Activated naive CD4-positive, alpha-beta T cell treated with anti-CD3 and anti-CD28 coated beads for 36 hours (primary cell): ENCODE measurements around the gene TUSC2. TPM values are rescaled to one million over a fixed set of nuclear protein-coding genes. Genes with fewer than 3 reads are reported as not detected.

Experiments
- CTCF ChIA-PET: fragments of 350-600 bp; sonication (Branson Sonifier 250); formaldehyde crosslinking; loops from one replicate; lab custom pipeline; 2021; ENCODE audit warnings: antibody characterized with exemption; lab: Charles Lee
- DNase-seq: peaks from one replicate; pipeline ENCODE4 v3.0.0-alpha.2; 2020
- H3K27ac Mint-ChIP-seq: one replicate; pipeline ENCODE4 v1.8.0; 2021; ENCODE audit warnings: mild to moderate bottlenecking, mixed read lengths
- H3K27me3 Mint-ChIP-seq: one replicate; pipeline ENCODE4 v1.8.0; 2021; ENCODE audit warnings: low read depth, mixed read lengths
- H3K36me3 Mint-ChIP-seq: one replicate; pipeline ENCODE4 v1.8.0; 2021; ENCODE audit warnings: low read depth, mixed read lengths
- H3K4me1 Mint-ChIP-seq: one replicate; pipeline ENCODE4 v1.8.0; 2021; ENCODE audit warnings: low read depth, mixed read lengths
- H3K4me3 Mint-ChIP-seq: one replicate; pipeline ENCODE4 v1.8.0; 2021; ENCODE audit warnings: mild to moderate bottlenecking, moderate library complexity, mixed read lengths
- H3K9me3 Mint-ChIP-seq: one replicate; pipeline ENCODE4 v1.8.0; 2021; ENCODE audit warnings: mixed read lengths
- intact Hi-C: fragments of 100-400 bp; cut with micrococcal nuclease; formaldehyde crosslinking; loops from one replicate; pipeline ENCODE4 v1.15.1; 2023
- total RNA-seq, 2 experiments: library from RNA; stranded (reverse); gene quantifications; one replicate each; pipeline ENCODE4 v1.2.3, GENCODE V29; 2021

The TUSC2 gene
- total RNA-seq, 2 experiments from 2014 or later = 14.1 to 14.4 TPM

DNA sequence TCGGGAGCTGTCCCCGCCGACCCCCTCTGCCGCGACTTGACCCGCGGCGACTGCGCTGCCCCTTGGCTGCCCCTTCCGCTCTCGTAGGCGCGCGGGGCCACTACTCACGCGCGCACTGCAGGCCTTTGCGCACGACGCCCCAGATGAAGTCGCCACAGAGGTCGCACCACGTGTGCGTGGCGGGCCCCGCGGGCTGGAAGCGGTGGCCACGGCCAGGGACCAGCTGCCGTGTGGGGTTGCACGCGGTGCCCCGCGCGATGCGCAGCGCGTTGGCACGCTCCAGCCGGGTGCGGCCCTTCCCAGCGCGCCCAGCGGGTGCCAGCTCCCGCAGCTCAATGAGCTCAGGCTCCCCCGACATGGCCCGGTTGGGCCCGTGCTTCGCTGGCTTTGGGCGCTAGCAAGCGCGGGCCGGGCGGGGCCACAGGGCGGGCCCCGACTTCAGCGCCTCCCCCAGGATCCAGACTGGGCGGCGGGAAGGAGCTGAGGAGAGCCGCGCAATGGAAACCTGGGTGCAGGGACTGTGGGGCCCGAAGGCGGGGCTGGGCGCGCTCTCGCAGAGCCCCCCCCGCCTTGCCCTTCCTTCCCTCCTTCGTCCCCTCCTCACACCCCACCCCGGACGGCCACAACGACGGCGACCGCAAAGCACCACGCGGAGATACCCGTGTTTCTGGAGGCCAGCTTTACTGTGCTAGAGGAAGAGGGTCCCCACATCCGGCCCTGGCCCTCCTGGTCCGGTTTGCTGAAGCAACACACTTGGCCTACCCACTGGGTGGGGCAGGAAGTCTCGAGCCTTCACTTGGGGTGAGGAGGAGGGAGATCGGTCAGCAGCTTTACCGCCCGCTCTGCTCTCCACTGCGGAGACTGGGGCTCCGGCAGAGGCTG, 12.7 kb upstream of the TUSC2 start, which contains the start of gene RASSF1:
RASSF1 (minus strand) TSS at position 389 of the 882 bp plus-strand sequence; CDS start at position 358, 31 bp downstream.
- H3K9me3 Mint-ChIP-seq = no peaks in the 10 kb centered on the region
- H3K36me3 Mint-ChIP-seq = peaks cover 27% of the 10 kb centered on the region
- H3K27ac Mint-ChIP-seq = peak within 1 kb of the TSS; percentile 86
- CTCF ChIA-PET = interaction anchor here (0.9 to 1.3 kb wide), 3 partner anchors 9 to 69 kb away, joined by 3 to 6 read pairs (median 3); partner anchors contain the start of genes CYB561D2, HYAL3, NAA80 and NPRL2
- H3K4me1 Mint-ChIP-seq = peaks cover 40% of the 10 kb centered on the region
- no peaks in the 10 kb centered on the region for H3K27me3 Mint-ChIP-seq
- peak; percentile 69 for DNase-seq
- intact Hi-C loops = no loop called here
- peak within 1 kb of the TSS; percentile 94 for H3K4me3 Mint-ChIP-seq

GRCh38 chr3:50340147-50340447, 12.1 kb upstream of the TUSC2 start:
- peaks cover 42% of the 10 kb centered on the region for H3K4me1 Mint-ChIP-seq
- intact Hi-C loops = no loop called here
- no peaks in the 10 kb centered on the region for H3K9me3 Mint-ChIP-seq
- H3K4me3 Mint-ChIP-seq = peak overlapping the region; percentile 94
- CTCF ChIA-PET = interaction anchor here (0.9 to 1.3 kb wide), 3 partner anchors 10 to 68 kb away, joined by 3 to 6 read pairs (median 3); partner anchors contain the start of genes CYB561D2, HYAL3, NAA80 and NPRL2
- DNase-seq = no peak
- peaks cover 33% of the 10 kb centered on the region for H3K36me3 Mint-ChIP-seq
- H3K27me3 Mint-ChIP-seq = no peaks in the 10 kb centered on the region
- peak overlapping the region; percentile 86 for H3K27ac Mint-ChIP-seq

GRCh38 chr3:50339485-50340146, 11.6 kb upstream of the TUSC2 start:
- Mint-ChIP-seq H3K9me3 (no peaks in the 10 kb centered on the region), H3K4me3 (peak overlapping the region; percentile 94), H3K4me1 (peaks cover 43% of the 10 kb centered on the region), H3K36me3 (peaks cover 36% of the 10 kb centered on the region), H3K27me3 (no peaks in the 10 kb centered on the region), H3K27ac (peak overlapping the region; percentile 86)
- CTCF ChIA-PET = interaction anchor here (0.6 to 4.2 kb wide), 4 partner anchors 9 to 277 kb away, joined by 3 to 31 read pairs (median 8); partner anchors contain the start of genes CYB561D2, HYAL2 and NPRL2
- no peak for DNase-seq
- intact Hi-C loops = loop anchor here (2.0 to 5.0 kb wide), 2 partner anchors 103 to 252 kb away; partner anchors contain the start of genes GNAI2 and RBM5

DNA sequence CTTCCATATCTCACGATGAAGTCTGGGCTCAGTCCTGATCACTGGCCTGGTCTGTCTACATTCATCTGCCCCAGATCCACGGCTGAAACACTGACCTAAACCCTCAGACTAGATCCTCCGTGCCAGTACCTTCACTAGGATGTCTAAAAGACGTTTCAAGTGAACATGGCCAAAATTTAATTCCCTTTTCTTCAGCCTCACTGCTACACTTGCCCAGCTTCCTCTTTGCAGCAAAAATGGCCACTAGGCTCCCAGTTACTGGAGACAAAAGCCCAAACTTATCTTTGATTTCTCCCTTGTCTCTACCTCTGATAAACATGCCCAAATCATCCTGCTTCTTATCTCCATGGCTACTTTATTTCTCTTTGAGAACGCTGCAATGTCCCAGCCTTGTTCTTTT, 10.9 kb upstream of the TUSC2 start:
- CTCF ChIA-PET = interaction anchor here (0.6 to 4.2 kb wide), 5 partner anchors 8 to 277 kb away, joined by 3 to 31 read pairs (median 6); partner anchors contain the start of genes CYB561D2, HYAL2 and NPRL2
- no peak for DNase-seq

DNA sequence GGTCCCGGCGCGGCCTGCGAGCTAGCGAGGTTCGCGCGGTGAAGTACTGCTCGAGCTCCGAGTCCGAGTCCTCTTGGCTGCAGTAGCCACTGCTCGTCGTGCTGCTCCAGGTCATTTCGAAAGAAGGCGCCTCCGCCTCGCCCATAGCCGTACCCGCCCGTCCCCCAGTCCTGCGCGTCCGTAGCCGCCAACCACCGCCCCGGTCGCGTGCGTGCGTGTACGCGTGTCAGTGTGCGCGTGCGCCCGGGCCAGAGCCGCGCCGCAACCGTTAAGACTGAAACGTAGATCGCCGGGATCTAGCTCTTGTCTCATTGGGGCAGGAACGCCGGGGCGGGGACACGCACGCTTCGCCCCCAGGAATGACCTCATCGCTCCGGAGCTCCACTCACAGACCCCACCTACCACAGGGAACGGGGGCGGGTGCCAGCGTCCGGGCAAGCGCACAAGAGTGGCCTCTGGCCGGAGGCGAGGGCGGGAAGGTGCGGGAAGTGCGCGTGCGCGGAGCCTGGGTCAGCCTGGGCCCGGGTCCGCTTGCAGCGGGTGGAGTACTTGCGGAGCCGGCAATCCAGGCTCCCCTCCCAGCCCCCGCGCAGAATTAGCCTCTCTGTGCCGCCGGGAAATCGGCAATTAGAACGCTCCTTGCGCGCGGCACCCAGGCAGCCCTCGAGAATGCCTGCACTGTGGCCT, 9.3 kb upstream of the TUSC2 start:
- CTCF ChIA-PET = interaction anchor here (0.9 to 4.2 kb wide), 8 partner anchors 8 to 143 kb away, joined by 3 to 31 read pairs (median 6); partner anchors contain the start of genes CYB561D2, HYAL2, HYAL3 and NAA80
- peaks cover 44% of the 10 kb centered on the region for H3K36me3 Mint-ChIP-seq
- H3K27ac Mint-ChIP-seq = peak overlapping the region; percentile 94
- no peaks in the 10 kb centered on the region for H3K27me3 Mint-ChIP-seq
- intact Hi-C loops = loop anchor here (1.0 to 5.0 kb wide), 7 partner anchors 9 to 275 kb away; partner anchors contain the start of genes CYB561D2, HYAL3, IFRD2 and NAA80
- DNase-seq = peak; percentile 99
- peak overlapping the region; percentile 94 for H3K4me3 Mint-ChIP-seq
- H3K4me1 Mint-ChIP-seq = peaks cover 57% of the 10 kb centered on the region
- no peaks in the 10 kb centered on the region for H3K9me3 Mint-ChIP-seq

More for the DNA sequence above, 10.9 kb upstream of the TUSC2 start:
- H3K36me3 Mint-ChIP-seq = peaks cover 40% of the 10 kb centered on the region
- H3K4me3 Mint-ChIP-seq = peak overlapping the region; percentile 94
- no peaks in the 10 kb centered on the region for H3K27me3 Mint-ChIP-seq
- no peaks in the 10 kb centered on the region for H3K9me3 Mint-ChIP-seq
- intact Hi-C loops = loop anchor here (2.0 to 5.0 kb wide), 2 partner anchors 102 to 252 kb away; partner anchors contain the start of genes GNAI2 and RBM5
- peak overlapping the region; percentile 94 for H3K27ac Mint-ChIP-seq
- H3K4me1 Mint-ChIP-seq = peaks cover 49% of the 10 kb centered on the region

DNA sequence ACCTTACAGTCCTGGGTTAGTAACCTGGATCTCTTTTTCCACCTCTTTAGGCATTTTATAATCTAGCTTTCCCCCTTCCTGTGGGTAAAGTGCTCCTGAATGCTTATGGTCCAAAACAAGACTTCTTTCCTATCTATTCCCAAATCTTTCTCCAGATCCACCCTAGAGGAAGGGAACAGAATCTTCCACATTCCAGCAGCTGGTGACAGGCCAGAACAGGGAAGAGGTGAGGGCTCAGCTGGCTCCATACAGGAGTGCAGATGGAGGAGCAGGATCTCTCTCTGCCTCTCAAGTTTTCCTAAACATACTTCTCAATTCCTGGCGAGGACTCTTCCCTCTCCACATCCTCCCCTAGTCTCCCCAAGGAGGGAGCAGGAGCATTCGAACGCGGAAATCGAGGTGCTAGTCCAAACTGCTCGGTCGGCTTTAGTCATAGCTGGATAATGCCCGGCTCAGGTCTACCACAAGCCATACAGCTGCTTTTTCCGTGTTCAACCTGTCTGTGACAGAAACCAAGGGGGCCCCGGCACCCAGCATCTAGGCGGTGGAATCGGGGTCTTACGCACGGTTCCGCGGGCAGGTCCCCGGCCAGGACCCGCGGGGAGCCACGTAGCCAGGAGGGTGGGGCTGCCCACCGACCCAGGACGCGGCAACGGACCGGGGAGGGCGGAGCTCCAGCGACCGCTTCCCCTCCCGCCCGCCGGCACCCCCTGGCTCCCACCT, 8.6 kb upstream of the TUSC2 start:
- DNase-seq = peak; percentile 64
- Mint-ChIP-seq H3K27me3 (no peaks in the 10 kb centered on the region), H3K4me1 (peaks cover 57% of the 10 kb centered on the region), H3K27ac (peak overlapping the region; percentile 95), H3K9me3 (no peaks in the 10 kb centered on the region), H3K4me3 (peak overlapping the region; percentile 94), H3K36me3 (peaks cover 47% of the 10 kb centered on the region)
- CTCF ChIA-PET = interaction anchor here (0.9 to 4.2 kb wide), 7 partner anchors 8 to 142 kb away, joined by 4 to 31 read pairs (median 6); partner anchors contain the start of genes CYB561D2, HYAL2, HYAL3 and NAA80
- intact Hi-C loops = loop anchor here (1.0 to 5.0 kb wide), 7 partner anchors 8 to 276 kb away; partner anchors contain the start of genes CYB561D2, HYAL3, IFRD2 and NAA80

DNA sequence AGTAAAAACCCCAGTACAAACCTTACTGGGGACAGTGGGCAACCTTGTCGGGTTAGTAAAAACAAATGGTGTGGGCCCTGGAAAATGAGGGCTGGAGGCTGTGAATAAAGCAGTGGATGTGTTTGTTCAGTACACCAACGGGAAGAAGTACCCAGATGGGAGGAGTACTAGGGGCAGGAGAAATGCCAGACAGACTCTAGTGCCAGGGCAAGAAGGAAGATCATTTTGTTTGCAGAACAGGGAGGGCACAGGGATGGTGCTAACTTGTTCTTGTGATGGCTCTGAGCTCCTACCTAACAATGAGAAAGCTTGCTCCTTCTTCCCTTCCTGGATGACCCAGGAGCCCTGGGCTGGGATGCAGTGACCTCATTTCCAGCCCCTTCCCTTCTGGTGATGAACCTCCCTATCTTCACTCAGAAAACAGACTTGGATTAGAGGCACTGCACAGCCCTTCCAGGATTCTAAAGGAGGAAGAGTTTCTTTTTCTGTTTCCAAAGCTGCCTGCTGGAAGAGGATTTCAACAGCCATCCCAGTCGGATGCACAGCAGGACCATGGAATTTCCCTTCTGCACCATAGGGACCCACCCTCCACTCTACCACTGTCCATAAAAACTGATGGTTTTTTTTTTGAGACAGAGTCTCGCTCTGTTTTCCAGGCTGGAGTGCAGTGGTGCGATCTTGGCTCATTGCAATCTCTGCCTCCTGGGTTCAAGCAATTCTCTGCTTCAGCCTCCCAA, 6.5 kb upstream of the TUSC2 start:
- H3K27me3 Mint-ChIP-seq = no peaks in the 10 kb centered on the region
- H3K4me1 Mint-ChIP-seq = peaks cover 44% of the 10 kb centered on the region
- no peaks in the 10 kb centered on the region for H3K9me3 Mint-ChIP-seq
- peak overlapping the region; percentile 32 for H3K4me3 Mint-ChIP-seq
- DNase-seq = no peak
- H3K36me3 Mint-ChIP-seq = peaks cover 50% of the 10 kb centered on the region
- intact Hi-C loops = loop anchor here (5.0 kb wide), 1 partner anchor 247 kb away; the partner anchor contains the start of gene RBM5
- CTCF ChIA-PET = interaction anchor here (0.6 to 2.8 kb wide), 2 partner anchors 11 to 76 kb away, joined by 3 to 16 read pairs; partner anchors contain the start of gene HYAL2
- peak overlapping the region; percentile 87 for H3K27ac Mint-ChIP-seq

DNA sequence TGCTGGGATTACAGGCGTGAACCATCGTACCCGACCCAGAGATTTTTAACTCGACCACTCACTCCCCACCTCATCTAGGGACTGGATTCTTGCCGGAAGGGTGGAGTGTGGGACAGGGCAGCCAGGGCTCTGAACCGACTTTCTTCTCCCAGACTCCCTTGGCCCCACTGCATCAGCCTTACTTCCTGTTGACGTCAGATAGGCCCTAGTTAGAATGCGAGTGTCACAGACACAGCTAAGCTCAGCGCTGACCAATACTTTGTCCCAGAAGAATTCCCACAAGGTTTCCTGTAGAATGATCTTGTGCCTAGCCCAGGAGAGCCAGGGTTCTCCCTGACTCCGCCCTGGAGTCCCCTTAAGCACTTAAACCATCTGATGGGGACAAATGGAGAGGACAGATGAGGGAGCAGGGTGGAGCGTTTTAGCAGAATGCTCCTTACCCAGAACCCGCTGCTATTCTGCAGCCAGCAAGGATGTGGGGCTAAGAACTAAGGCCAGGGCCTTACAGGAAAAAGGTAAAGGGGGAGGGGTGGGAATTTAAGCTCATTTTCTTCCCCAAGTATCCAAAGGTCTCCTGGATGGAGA, 5.8 kb upstream of the TUSC2 start:
- Mint-ChIP-seq H3K27me3 (no peaks in the 10 kb centered on the region), H3K4me3 (peak overlapping the region; percentile 41), H3K27ac (peak overlapping the region; percentile 87), H3K4me1 (peaks cover 38% of the 10 kb centered on the region), H3K9me3 (no peaks in the 10 kb centered on the region), H3K36me3 (peaks cover 48% of the 10 kb centered on the region)
- intact Hi-C loops = no loop called here
- CTCF ChIA-PET = interaction anchor here (0.7 to 2.8 kb wide), 3 partner anchors 10 to 482 kb away, joined by 3 to 16 read pairs (median 3); partner anchors contain the start of gene HYAL2
- no peak for DNase-seq

- H3K4me3 Mint-ChIP-seq = no peak overlapping the region
- no peaks in the 10 kb centered on the region for H3K27me3 Mint-ChIP-seq
- peaks cover 36% of the 10 kb centered on the region for H3K4me1 Mint-ChIP-seq
- CTCF ChIA-PET = interaction anchor here (1.0 kb wide), 1 partner anchor 11 kb away, joined by 3 read pairs; no protein-coding TSS in a partner anchor
- H3K36me3 Mint-ChIP-seq = peaks cover 36% of the 10 kb centered on the region
- peak overlapping the region; percentile 24 for H3K27ac Mint-ChIP-seq
- no peaks in the 10 kb centered on the region for H3K9me3 Mint-ChIP-seq
- intact Hi-C loops = no loop called here
- no peak for DNase-seq
Measured at GRCh38 chr3:50331364-50331907, 3.4 kb upstream of the TUSC2 start.

GRCh38 chr3:50330330-50330729, 2.3 kb upstream of the TUSC2 start:
- Mint-ChIP-seq H3K36me3 (peaks cover 26% of the 10 kb centered on the region), H3K4me3 (no peak overlapping the region), H3K9me3 (no peaks in the 10 kb centered on the region), H3K4me1 (peaks cover 29% of the 10 kb centered on the region), H3K27ac (no peak overlapping the region), H3K27me3 (no peaks in the 10 kb centered on the region)
- CTCF ChIA-PET = interaction anchor here (0.6 kb wide), 1 partner anchor 9 kb away, joined by 3 read pairs; no protein-coding TSS in a partner anchor
- intact Hi-C loops = no loop called here
- DNase-seq = no peak
